ENCODE data around the gene ZNF536. TPM values are rescaled to one million over a fixed set of nuclear protein-coding genes. Genes with fewer than 3 reads are reported as not detected.

ZNF536 gene
- total RNA-seq, 2 experiments from 2014 or later: not detected

- no peak for DNase-seq
- no peaks in the 10 kb centered on the region for H3K4me1 Mint-ChIP-seq
- no peaks in the 10 kb centered on the region for H3K9me3 Mint-ChIP-seq
- H3K4me3 Mint-ChIP-seq: no peak overlapping the region
- H3K36me3 Mint-ChIP-seq: no peaks in the 10 kb centered on the region
- POLR2A ChIA-PET: no interaction called here
- no peaks in the 10 kb centered on the region for H3K27me3 Mint-ChIP-seq
- H3K27ac Mint-ChIP-seq: no peak overlapping the region
- no peak for ATAC-seq (ENCODE audit: low read depth)
Observed at GRCh38 chr19:30536975-30537374, 164.8 kb downstream of the ZNF536 start.

DNA sequence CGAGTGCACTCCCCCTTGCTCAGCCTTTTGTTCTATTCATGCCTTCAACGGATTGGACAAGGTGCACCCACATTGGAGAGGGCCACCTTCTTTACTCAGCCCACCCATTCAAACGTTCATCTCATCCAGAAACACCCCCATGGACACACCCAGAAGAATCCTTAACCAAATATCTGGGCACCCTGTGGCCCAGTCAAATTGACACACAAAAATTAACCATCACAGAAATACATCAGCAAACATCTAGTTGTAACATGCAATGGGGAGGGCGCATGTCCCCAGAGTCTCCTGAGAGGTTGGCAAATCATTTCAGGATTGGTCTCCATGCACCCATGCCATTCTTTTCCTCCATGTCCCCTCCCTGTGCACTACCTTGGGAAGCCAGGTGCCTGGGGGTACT is 167.1 kb downstream of the ZNF536 start:
- POLR2A ChIA-PET: no interaction called here
- H3K9me3 Mint-ChIP-seq: no peaks in the 10 kb centered on the region
- no peak overlapping the region for H3K27ac Mint-ChIP-seq
- no peak overlapping the region for H3K4me3 Mint-ChIP-seq
- H3K27me3 Mint-ChIP-seq: no peaks in the 10 kb centered on the region
- no peaks in the 10 kb centered on the region for H3K4me1 Mint-ChIP-seq
- ATAC-seq (ENCODE audit: low read depth): no peak
- H3K36me3 Mint-ChIP-seq: no peaks in the 10 kb centered on the region
- DNase-seq: no peak

GRCh38 chr19:30539981-30540380 is 167.8 kb downstream of the ZNF536 start:
- Mint-ChIP-seq H3K4me3 (no peak overlapping the region), H3K27me3 (no peaks in the 10 kb centered on the region), H3K36me3 (no peaks in the 10 kb centered on the region), H3K9me3 (no peaks in the 10 kb centered on the region), H3K27ac (no peak overlapping the region), H3K4me1 (no peaks in the 10 kb centered on the region)
- ATAC-seq (ENCODE audit: low read depth) (no peak), DNase-seq (no peak)
- POLR2A ChIA-PET: no interaction called here

DNA sequence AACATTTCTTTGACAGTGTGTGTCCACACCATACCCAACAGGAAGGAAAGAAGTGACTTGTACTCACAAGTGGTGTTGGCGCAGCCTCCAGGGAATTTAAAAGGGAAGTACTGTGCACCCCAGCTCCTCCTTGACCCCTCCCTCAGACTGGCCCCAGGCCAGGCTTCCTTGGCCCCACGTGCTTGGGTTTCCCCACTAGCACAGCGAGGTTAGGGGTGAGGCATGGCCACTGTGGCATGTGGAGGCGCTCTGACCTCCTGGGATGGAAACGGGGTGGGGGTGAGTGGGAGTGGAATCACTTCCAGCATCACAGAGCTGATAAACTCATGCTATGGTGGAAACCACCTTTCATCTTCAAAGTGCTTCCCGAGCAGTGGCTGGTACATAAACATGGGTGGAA is 168.6 kb downstream of the ZNF536 start:
- ATAC-seq (ENCODE audit: low read depth) (no peak), DNase-seq (no peak)
- Mint-ChIP-seq H3K4me3 (no peak overlapping the region), H3K9me3 (no peaks in the 10 kb centered on the region), H3K36me3 (no peaks in the 10 kb centered on the region), H3K27ac (no peak overlapping the region), H3K4me1 (no peaks in the 10 kb centered on the region), H3K27me3 (no peaks in the 10 kb centered on the region)
- POLR2A ChIA-PET: no interaction called here

- Mint-ChIP-seq H3K9me3 (no peaks in the 10 kb centered on the region), H3K27me3 (no peaks in the 10 kb centered on the region), H3K27ac (no peak overlapping the region), H3K4me1 (no peaks in the 10 kb centered on the region), H3K36me3 (no peaks in the 10 kb centered on the region), H3K4me3 (no peak overlapping the region)
- no peak for ATAC-seq (ENCODE audit: low read depth)
- DNase-seq: no peak
- POLR2A ChIA-PET: no interaction called here
Observed at GRCh38 chr19:30541575-30541974, 169.4 kb downstream of the ZNF536 start.

DNA sequence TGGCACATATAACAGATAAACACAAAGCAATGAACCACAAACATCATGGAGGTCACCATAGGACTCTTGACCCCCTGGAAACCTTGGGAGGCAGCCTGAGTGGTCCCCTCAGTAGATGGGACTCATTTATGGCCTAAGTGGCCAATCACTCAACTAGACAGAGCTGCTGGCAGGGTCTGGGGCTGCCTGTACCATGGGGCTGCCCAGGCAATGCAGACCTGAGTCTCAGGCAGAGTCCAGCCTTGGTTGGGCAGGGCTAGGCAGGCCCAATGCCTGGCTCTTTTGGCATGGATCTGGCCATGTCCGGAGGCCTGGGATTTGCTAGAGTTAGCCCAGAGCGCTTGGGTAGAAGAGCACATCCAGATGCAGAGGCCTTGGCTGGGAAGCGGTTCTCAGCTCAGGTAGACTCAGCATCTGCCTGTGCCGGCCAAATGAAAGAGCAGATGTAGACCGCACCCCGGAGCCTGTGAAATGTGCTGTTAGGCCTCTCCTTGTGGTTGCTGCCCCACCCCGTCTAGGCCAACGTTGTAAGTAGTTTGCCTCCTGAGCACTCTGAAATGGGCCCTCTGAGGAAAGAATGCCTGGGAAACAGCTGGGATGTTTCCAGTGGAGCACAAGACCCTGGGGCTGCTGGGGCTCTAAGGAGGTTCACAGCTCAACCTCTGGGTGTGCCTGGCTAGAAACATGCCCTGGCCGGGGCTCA is 171.2 kb downstream of the ZNF536 start:
- DNase-seq (no peak), ATAC-seq (ENCODE audit: low read depth) (no peak)
- POLR2A ChIA-PET: no interaction called here
- Mint-ChIP-seq H3K9me3 (no peaks in the 10 kb centered on the region), H3K36me3 (no peaks in the 10 kb centered on the region), H3K27me3 (no peaks in the 10 kb centered on the region), H3K4me1 (no peaks in the 10 kb centered on the region), H3K4me3 (no peak overlapping the region), H3K27ac (no peak overlapping the region)

- DNase-seq: no peak
- H3K27me3 Mint-ChIP-seq: no peaks in the 10 kb centered on the region
- H3K4me1 Mint-ChIP-seq: no peaks in the 10 kb centered on the region
- H3K27ac Mint-ChIP-seq: no peak overlapping the region
- no peak overlapping the region for H3K4me3 Mint-ChIP-seq
- POLR2A ChIA-PET: no interaction called here
- no peaks in the 10 kb centered on the region for H3K36me3 Mint-ChIP-seq
- no peaks in the 10 kb centered on the region for H3K9me3 Mint-ChIP-seq
- no peak for ATAC-seq (ENCODE audit: low read depth)
Observed at GRCh38 chr19:30545752-30546151, 173.6 kb downstream of the ZNF536 start.

GRCh38 chr19:30546332-30546731 is 174.1 kb downstream of the ZNF536 start:
- H3K4me1 Mint-ChIP-seq: no peaks in the 10 kb centered on the region

DNA sequence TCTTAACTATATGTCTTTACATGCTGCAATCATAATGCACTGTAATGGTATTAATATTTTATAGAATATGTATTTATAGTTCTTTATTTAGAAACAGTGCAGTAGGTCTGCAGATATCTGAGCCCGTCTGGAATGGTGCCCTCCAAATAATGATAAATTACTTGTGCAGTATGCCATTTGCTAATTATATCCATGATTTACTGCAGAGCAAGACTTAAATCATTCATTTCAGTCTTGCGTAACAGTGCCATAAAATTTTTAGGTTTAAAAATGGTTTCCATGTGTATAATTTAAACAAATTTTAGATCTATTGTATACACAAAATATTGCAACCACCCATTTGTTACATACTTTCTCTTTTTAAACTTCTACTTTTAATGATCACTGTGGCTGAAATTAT is 175.1 kb downstream of the ZNF536 start:
- Mint-ChIP-seq H3K36me3 (no peaks in the 10 kb centered on the region), H3K27me3 (no peaks in the 10 kb centered on the region), H3K27ac (no peak overlapping the region), H3K4me3 (no peak overlapping the region), H3K9me3 (no peaks in the 10 kb centered on the region), H3K4me1 (no peaks in the 10 kb centered on the region)
- ATAC-seq (ENCODE audit: low read depth) (no peak), DNase-seq (no peak)
- POLR2A ChIA-PET: no interaction called here

More at GRCh38 chr19:30546332-30546731, 174.1 kb downstream of the ZNF536 start:
- no peak for ATAC-seq (ENCODE audit: low read depth)
- no peak for DNase-seq
- Mint-ChIP-seq H3K4me3 (no peak overlapping the region), H3K36me3 (no peaks in the 10 kb centered on the region), H3K27ac (no peak overlapping the region), H3K9me3 (no peaks in the 10 kb centered on the region), H3K27me3 (no peaks in the 10 kb centered on the region)
- POLR2A ChIA-PET: no interaction called here

- no peak overlapping the region for H3K27ac Mint-ChIP-seq
- H3K4me1 Mint-ChIP-seq: no peaks in the 10 kb centered on the region
- no peaks in the 10 kb centered on the region for H3K27me3 Mint-ChIP-seq
- POLR2A ChIA-PET: no interaction called here
- no peaks in the 10 kb centered on the region for H3K9me3 Mint-ChIP-seq
- H3K36me3 Mint-ChIP-seq: no peaks in the 10 kb centered on the region
- ATAC-seq (ENCODE audit: low read depth) (no peak), DNase-seq (no peak)
- H3K4me3 Mint-ChIP-seq: no peak overlapping the region
Observed at GRCh38 chr19:30549151-30549550, 177.0 kb downstream of the ZNF536 start.

GRCh38 chr19:30551271-30551670 is 179.1 kb downstream of the ZNF536 start:
- Mint-ChIP-seq H3K9me3 (no peaks in the 10 kb centered on the region), H3K4me1 (no peaks in the 10 kb centered on the region)
- no peak for ATAC-seq (ENCODE audit: low read depth)

GRCh38 chr19:30552593-30552992 is 180.4 kb downstream of the ZNF536 start:
- H3K9me3 Mint-ChIP-seq: no peaks in the 10 kb centered on the region
- ATAC-seq (ENCODE audit: low read depth): no peak
- H3K27ac Mint-ChIP-seq: no peak overlapping the region
- no peaks in the 10 kb centered on the region for H3K27me3 Mint-ChIP-seq
- no peak for DNase-seq
- H3K4me3 Mint-ChIP-seq: no peak overlapping the region
- H3K36me3 Mint-ChIP-seq: no peaks in the 10 kb centered on the region
- POLR2A ChIA-PET: no interaction called here
- H3K4me1 Mint-ChIP-seq: no peaks in the 10 kb centered on the region

More at GRCh38 chr19:30551271-30551670, 179.1 kb downstream of the ZNF536 start:
- POLR2A ChIA-PET: no interaction called here
- Mint-ChIP-seq H3K4me3 (no peak overlapping the region), H3K27ac (no peak overlapping the region), H3K27me3 (no peaks in the 10 kb centered on the region), H3K36me3 (no peaks in the 10 kb centered on the region)
- DNase-seq: no peak

- POLR2A ChIA-PET: no interaction called here
- Mint-ChIP-seq H3K36me3 (no peaks in the 10 kb centered on the region), H3K4me3 (no peak overlapping the region), H3K27me3 (peaks cover 3% of the 10 kb centered on the region), H3K4me1 (no peaks in the 10 kb centered on the region), H3K9me3 (no peaks in the 10 kb centered on the region), H3K27ac (no peak overlapping the region)
- DNase-seq (no peak), ATAC-seq (ENCODE audit: low read depth) (no peak)
Observed at GRCh38 chr19:30555075-30555790, 183.0 kb downstream of the ZNF536 start.

DNA sequence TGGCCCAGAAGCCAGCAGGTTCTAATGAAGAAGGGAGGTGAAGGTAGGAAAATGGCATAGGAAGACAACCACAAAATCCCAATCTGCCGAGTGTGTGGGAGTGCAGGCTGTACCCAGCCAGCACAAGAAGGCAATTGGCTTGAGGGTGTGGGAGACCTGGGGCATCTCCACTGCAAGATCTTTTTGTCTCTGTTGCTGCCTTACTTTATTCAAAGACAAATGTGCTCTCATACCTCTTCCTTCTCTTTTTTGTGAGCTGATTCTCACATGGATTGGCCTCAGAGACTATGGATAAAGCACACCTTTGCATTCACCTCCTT is 183.6 kb downstream of the ZNF536 start:
- POLR2A ChIA-PET: no interaction called here
- H3K36me3 Mint-ChIP-seq: no peaks in the 10 kb centered on the region
- H3K27me3 Mint-ChIP-seq: peaks cover 3% of the 10 kb centered on the region
- ATAC-seq (ENCODE audit: low read depth) (no peak), DNase-seq (no peak)
- no peak overlapping the region for H3K27ac Mint-ChIP-seq
- no peaks in the 10 kb centered on the region for H3K9me3 Mint-ChIP-seq
- H3K4me1 Mint-ChIP-seq: no peaks in the 10 kb centered on the region
- no peak overlapping the region for H3K4me3 Mint-ChIP-seq

Data from activated naive CD8-positive, alpha-beta T cell treated with anti-CD3 and anti-CD28 coated beads, Interleukin-2, amount 10 ng/mL, durations not matched to agents 7 days and 5 days (primary cell).